HG02852 (cell line): Measurements from ENCODE around the gene CDCA7.
A peak's percentile ranks its signal among the peaks of the same experiment; 100 is the strongest.
"Not testable (repeated sequence)": the region's sequence is repeated elsewhere in the genome, so short reads cannot be mapped to it uniquely, and the experiment has no call there.

Source experiments
- ATAC-seq: cut with Tn5 transposase; IDR thresholded peaks from one replicate; pipeline ENCODE4 v1.9.1; 2021; ENCODE audit warnings: mild to moderate bottlenecking, moderate library complexity; ENCODE audit not compliant: unreplicated experiment

CDCA7 gene

DNA sequence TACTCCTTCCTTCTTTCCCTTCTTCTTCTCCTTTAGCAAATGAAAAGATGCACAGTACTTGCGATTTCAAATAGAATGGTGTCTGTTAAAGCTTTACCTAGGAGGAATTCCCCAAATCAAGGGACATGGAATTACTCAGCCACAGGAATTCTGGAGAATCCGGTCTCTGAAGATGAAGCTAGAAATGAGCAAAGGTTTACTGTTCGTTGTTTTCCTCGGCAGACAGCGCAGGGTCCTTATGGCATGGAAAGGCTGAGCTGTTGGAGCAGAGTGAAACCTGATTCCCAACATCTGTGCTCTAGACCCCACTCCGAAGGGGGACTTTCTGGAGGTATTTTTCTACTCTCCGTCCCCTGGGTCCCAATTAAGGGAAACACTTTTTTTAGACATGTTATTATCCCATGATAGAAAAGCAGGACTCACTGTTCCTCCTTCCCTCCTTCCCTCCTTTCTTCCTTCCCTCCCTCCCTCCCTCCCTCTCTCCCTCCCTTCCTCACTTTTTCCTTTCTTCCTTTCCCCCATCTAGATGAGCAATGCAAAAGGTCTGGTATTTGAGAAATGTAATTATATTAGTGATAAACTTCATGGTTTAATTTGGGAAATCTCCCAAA, 47.1 kb downstream of the CDCA7 start:
- no peak for ATAC-seq

- ATAC-seq: peak; percentile 68
These were observed 47.8 kb downstream of the CDCA7 start for GRCh38 chr2:173402405-173402974.

GRCh38 chr2:173404841-173405750, 50.4 kb downstream of the CDCA7 start:
- no peak for ATAC-seq

- no peak for ATAC-seq
These were observed 52.5 kb downstream of the CDCA7 start for GRCh38 chr2:173407176-173407575.

DNA sequence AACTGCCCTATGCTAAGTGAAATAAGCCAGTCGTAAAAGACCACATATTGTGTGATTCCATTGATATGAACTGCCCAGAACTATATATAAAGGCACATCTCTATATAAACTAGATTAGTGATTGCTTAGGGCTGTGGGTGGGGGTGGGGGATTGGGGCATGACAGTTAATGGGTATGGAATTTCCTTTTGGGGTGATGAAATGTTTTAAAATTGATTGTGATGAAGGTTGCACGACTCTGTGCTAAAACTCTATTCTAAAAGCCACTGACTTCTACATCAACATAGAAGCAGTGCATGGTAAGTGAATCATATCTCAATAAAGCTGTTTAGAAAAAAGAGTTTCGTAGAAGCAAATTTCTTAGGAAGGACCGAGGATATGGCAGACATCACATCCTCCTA, 53.0 kb downstream of the CDCA7 start:
- no peak for ATAC-seq

DNA sequence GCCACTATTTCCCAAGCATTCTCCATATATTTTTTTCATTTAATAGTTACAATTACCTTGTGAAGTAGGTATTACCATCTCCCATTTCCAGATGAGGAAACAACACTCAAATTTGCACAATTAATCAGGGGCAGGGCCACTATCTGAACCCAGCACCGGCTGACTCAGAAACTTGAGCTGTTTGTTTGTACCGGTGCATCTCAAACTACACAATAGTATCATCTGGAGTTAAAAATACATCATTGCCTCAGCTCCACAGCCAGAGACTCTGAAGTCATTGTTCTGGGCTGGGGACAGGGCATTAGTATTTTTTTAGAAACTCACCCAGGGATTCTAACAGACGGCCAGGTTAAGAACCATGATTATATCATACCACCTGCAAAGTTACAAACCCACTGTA, 55.9 kb downstream of the CDCA7 start:
- no peak for ATAC-seq

GRCh38 chr2:173412628-173413027, 58.0 kb downstream of the CDCA7 start:
- ATAC-seq: no peak

DNA sequence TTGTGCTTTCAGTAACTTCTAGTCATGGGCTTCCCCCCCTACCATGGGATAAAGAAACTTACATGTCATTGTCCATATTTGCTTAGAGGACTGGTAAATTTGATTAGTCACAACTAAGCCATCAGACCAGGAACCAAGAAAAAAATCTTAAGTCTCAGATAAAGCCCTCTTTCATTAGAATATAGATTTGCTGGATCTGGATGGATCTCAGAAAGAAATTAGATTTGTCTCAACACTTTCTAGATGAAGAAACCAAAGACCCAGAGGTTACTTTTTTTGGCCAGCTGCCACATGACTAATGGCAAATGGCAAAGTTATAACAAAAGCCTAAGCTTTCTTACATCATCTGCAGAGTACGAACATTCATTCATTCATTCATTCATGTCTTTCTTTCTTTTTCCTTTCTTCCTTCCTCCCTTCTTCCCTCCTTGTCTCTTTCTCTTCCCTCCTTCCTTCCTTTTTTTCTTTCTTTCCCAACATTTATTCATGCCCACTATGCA, 60.2 kb downstream of the CDCA7 start:
- no peak for ATAC-seq

DNA sequence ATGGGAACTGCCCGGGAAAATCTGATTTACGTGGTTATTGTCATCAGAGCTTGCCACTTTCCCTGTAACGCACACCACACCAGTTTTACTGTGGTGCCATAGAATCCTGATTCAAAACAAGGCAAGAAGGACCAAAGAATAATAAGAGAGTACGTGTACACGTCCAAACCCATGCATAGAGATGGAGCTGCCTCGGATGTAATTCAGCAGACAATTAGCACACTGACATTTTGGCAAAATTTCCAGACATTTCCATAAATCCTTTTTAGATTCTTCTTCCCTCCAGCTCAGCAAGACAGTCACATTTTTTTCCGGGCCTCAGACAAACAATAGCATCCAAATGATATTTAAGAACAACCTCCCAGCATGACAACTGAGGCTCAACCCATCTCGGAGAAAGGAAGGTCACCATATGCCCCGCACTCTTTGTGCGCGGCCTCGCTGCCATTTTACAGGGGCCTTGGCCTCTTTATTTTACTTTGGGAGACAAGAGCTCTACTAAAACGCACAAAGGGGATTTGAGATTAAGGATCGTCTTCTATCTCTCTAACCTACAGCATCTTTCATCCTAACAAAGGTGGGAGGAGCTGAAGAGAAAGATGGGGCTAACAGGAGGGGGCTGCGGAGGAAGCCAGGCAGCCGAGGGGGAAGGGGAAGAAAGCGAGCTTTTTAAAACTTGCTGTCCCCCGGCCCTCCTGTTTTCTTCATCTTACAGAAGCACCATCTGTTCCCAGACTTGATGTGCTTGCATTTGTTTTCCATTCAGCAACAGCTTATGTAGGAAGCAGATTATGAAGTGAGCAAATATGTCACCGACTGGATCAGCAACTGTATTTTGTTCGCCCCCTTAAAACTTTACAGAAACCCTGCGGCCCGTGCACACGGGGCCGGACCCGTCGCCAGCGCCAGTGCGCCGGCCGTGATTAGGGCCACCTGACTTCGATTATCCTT, 61.0 kb downstream of the CDCA7 start:
- ATAC-seq: no peak

DNA sequence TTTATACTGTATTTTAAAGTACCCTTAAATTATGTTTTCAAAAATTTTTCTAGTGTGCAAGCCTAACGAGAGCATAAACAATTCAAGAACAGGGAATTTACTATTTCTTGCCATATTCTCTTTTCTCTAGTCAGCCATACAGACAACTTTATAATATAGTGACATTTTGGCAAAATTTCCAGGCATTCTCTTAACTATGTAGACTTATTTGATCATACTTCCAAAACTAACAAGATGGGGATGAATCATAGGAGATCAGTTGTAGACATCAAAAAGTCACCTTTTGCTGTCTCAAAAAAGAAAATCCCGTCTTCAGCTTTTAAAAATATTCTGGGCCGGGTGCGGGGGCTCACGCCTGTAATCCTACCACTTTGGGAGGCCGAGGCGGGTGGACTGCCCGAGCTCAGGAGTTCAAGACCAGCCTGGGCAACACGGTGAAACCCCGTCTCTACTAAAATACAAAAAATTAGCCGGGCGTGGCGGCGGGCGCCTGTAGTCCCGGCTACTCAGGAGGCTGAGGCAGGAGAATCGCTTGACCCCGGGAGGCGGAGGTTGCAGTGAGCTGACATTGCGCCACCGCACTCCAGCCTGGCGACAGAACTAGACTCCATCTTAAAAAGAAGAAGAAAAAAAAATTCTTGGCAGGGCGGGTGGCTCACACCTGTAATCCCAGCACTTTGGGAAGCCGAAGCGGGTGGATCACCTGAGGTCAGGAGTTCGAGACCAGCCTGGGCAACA, 61.9 kb downstream of the CDCA7 start:
- ATAC-seq: not testable (repeated sequence)

DNA sequence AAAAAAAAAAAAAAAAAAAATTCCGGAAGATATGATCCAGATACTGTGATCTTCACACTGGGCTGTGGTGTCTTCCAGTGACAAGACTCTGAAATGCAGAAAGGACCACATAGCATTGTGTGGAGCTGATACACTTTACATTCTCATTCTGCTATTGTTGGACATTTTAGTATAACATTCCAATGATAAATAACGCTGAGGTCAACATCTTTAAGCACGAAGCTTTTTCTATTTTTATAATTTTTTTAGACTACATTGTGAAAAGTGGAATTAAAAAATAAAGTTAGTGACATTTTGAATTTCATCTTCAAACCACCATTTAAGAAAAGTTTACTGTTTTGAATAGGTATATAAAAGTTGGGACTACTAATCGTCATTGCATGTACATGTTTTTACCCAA, 62.7 kb downstream of the CDCA7 start:
- no peak for ATAC-seq

- no peak for ATAC-seq
These were observed 63.1 kb downstream of the CDCA7 start for GRCh38 chr2:173417802-173418201.
